ENCODE data around the gene LBX2. TPM values are rescaled to one million over a fixed set of nuclear protein-coding genes. Genes with fewer than 3 reads are reported as not detected.

LBX2 gene
- total RNA-seq, 1 experiment from 2014 or later: 11.4 TPM

DNA sequence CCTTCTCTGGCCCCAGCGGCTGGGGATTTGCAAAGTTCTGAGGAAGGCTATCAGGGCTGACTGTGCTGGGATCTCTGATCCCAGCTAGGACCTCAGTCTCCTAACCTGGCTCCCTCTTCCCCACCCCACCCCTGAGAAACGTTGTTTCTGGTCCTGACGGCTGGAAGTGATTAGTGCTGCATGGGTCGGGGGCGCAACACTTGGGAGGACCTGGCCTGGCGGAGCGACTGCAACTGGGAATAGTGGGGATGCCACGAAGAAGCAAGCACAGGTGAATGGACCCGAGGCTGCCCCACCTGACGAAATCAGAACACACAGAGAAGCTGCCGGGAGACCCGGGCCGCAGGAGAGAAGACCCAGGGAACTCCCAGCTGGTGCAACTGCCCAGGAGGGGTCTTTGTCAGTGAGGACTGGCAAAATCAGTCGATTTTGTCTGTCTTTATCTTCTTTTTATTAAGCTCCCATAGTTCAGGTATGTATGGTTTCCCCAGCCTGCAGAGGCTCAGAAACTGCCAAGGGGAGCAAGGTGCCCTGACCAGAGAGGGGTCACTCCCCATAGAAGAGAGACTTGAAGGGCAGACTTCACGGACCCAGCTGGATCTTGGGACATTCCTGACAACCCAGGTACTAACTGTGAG is 656 bp upstream of the LBX2 start:
- intact Hi-C loops (cut with micrococcal nuclease; ENCODE audit: unreplicated experiment): loop anchor here (1.0 kb wide), 1 partner anchor 17 kb away; the partner anchor contains the start of gene TTC31
- BruUV-seq (replicated peaks): no TSS peak
- no peaks in the 10 kb centered on the region for H3K9me3 ChIP-seq
- peaks cover 24% of the 10 kb centered on the region for H3K4me1 Mint-ChIP-seq (ENCODE audit: low read depth, unreplicated experiment)
- no peaks in the 10 kb centered on the region for H3K9me3 Mint-ChIP-seq (ENCODE audit: unreplicated experiment)
- H3K4me3 Mint-ChIP-seq (ENCODE audit: unreplicated experiment): peak overlapping the region; percentile 96
- peak overlapping the region; percentile 46 for H3K27ac Mint-ChIP-seq (ENCODE audit: unreplicated experiment)
- no peak for DNase-seq
- peaks cover 50% of the 10 kb centered on the region for H3K4me1 ChIP-seq
- peaks cover 45% of the 10 kb centered on the region for H3K36me3 Mint-ChIP-seq (ENCODE audit: insufficient read depth, unreplicated experiment)
- POLR2A ChIA-PET: interaction anchor here (1.0 to 5.2 kb wide), 2 partner anchors 11 to 18 kb away, joined by 3 to 17 read pairs; no protein-coding TSS in a partner anchor
- no peaks in the 10 kb centered on the region for H3K27me3 ChIP-seq (replicated peaks; ENCODE audit: control insufficient read depth, insufficient read depth, low read length)
- peak overlapping the region; percentile 65 for H3K4me3 ChIP-seq (ENCODE audit: low read depth, low read length)
- H3K36me3 ChIP-seq (ENCODE audit: control insufficient read depth, insufficient read depth, low read length): peaks cover 1% of the 10 kb centered on the region; the same call in 1 of the 2 replicates
- CTCF ChIA-PET: interaction anchor here (0.7 to 1.3 kb wide), 3 partner anchors 10 to 35 kb away, joined by 3 read pairs; partner anchors contain the start of gene MOGS
- H3K27me3 Mint-ChIP-seq (ENCODE audit: insufficient read depth, unreplicated experiment): no peaks in the 10 kb centered on the region
- TF ChIP-seq, protein P1, sequence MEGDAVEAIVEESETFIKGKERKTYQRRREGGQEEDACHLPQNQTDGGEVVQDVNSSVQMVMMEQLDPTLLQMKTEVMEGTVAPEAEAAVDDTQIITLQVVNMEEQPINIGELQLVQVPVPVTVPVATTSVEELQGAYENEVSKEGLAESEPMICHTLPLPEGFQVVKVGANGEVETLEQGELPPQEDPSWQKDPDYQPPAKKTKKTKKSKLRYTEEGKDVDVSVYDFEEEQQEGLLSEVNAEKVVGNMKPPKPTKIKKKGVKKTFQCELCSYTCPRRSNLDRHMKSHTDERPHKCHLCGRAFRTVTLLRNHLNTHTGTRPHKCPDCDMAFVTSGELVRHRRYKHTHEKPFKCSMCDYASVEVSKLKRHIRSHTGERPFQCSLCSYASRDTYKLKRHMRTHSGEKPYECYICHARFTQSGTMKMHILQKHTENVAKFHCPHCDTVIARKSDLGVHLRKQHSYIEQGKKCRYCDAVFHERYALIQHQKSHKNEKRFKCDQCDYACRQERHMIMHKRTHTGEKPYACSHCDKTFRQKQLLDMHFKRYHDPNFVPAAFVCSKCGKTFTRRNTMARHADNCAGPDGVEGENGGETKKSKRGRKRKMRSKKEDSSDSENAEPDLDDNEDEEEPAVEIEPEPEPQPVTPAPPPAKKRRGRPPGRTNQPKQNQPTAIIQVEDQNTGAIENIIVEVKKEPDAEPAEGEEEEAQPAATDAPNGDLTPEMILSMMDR (IDR thresholded peaks at IDR 0.05; ENCODE audit: insufficient read depth in 1 of 2, low read depth in 1 of 2, low read length in 1 of 2, severe bottlenecking in 1 of 2, unreplicated experiment in 1 of 2): no peak

DNA sequence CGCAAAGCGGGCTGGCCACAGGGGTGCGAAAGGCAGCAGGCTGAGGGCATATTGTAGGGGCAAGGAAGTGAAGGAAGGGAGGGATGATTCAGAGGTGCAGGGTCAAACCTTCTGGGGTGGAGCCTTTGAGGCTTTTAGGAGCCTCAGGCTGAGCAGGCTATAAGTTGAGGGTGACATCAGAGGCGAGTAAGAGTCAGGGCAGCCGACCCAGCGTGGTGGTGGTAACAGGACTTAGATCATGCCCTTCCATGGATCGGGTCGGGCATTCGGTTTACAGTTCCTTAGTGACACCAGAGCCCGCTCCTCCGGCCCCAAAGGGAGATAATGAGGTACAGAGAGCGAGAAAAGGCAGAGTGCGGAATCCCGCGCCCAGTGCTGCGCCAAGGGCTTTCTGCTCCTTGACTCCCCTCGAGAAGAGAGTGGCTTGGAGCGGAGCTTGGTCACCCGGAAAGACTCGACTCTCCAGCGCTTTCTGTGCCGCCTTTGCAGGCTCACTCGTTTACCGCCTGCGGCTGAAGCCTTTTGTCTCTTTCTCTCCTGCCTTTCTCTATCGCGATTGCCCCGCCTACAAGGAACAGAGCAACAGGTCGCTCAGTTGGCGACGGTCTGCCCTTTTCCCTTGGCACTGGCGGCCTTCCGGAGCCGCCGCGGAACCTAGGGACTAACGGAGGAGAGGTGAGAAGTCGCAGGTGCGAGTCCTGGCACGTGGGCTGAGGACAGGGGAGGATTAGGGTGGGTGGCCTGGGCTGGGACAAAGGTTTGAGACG is 720 bp downstream of the LBX2 start:
- peak overlapping the region; percentile 46 for H3K27ac Mint-ChIP-seq (ENCODE audit: unreplicated experiment)
- H3K36me3 Mint-ChIP-seq (ENCODE audit: insufficient read depth, unreplicated experiment): peaks cover 42% of the 10 kb centered on the region
- peaks cover 12% of the 10 kb centered on the region for H3K4me1 Mint-ChIP-seq (ENCODE audit: low read depth, unreplicated experiment)
- H3K9me3 ChIP-seq: no peaks in the 10 kb centered on the region
- POLR2A ChIA-PET: interaction anchor here (1.0 kb wide), 1 partner anchor 17 kb away, joined by 3 read pairs; no protein-coding TSS in a partner anchor
- TSS peak; percentile 18 for BruUV-seq (replicated peaks)
- TF ChIP-seq, protein P1 (IDR thresholded peaks at IDR 0.05; ENCODE audit: insufficient read depth in 1 of 2, low read depth in 1 of 2, low read length in 1 of 2, severe bottlenecking in 1 of 2, unreplicated experiment in 1 of 2): no peak
- peaks cover 1% of the 10 kb centered on the region; the same call in 1 of the 2 replicates for H3K36me3 ChIP-seq (ENCODE audit: control insufficient read depth, insufficient read depth, low read length)
- H3K9me3 Mint-ChIP-seq (ENCODE audit: unreplicated experiment): no peaks in the 10 kb centered on the region
- peak overlapping the region; percentile 96 for H3K4me3 Mint-ChIP-seq (ENCODE audit: unreplicated experiment)
- DNase-seq: peak in 1 of 2 experiments; percentile 40
- no peaks in the 10 kb centered on the region for H3K27me3 ChIP-seq (replicated peaks; ENCODE audit: control insufficient read depth, insufficient read depth, low read length)
- CTCF ChIA-PET: interaction anchor here (1.3 kb wide), 1 partner anchor 9 kb away, joined by 3 read pairs; no protein-coding TSS in a partner anchor
- intact Hi-C loops (cut with micrococcal nuclease; ENCODE audit: unreplicated experiment): loop anchor here (1.0 kb wide), 2 partner anchors 9 to 15 kb away; partner anchors contain the start of gene TTC31
- H3K27me3 Mint-ChIP-seq (ENCODE audit: insufficient read depth, unreplicated experiment): no peaks in the 10 kb centered on the region
- H3K4me1 ChIP-seq: peaks cover 44% of the 10 kb centered on the region
- H3K4me3 ChIP-seq (ENCODE audit: low read depth, low read length): peak overlapping the region; percentile 65

DNA sequence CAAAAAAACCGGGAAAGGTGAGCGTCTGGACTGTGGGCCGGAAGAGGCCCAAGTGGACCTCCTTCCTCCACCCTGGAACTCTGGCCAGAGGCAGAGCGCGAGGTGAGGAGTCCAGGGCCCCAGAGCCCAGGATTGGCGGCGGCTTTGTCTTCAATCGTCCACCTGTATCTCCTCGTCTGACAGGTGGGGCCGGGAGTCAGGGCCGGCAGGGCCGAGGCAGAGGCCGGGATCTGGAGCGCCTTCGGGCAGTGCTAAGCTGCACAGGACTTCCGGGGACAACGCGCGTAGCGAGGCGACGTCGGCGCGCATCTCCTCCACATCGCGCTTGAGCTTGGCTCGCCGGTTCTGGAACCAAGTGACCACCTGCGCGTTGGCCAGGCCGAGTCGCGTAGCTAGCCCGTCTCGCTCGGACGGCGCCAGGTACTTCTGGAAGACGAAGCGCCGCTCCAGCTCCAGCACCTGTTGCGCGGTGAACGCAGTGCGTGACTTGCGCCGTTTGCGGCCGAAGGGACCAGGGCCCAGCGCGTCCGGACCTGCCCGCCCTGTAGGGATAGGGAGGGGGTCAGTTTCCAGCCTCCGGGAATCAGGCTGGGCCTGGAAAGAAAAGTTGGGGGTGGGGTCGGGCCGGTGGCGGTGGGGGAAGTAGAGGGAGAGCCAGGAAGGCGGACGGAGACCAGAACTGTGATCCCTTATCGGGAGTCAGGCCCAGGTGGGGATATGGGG is 1.5 kb downstream of the LBX2 start:
- POLR2A ChIA-PET: no interaction called here
- TF ChIP-seq, protein P1 (IDR thresholded peaks at IDR 0.05; ENCODE audit: insufficient read depth in 1 of 2, low read depth in 1 of 2, low read length in 1 of 2, severe bottlenecking in 1 of 2, unreplicated experiment in 1 of 2): no peak
- peak overlapping the region; percentile 65 for H3K4me3 ChIP-seq (ENCODE audit: low read depth, low read length)
- Mint-ChIP-seq H3K27ac (ENCODE audit: unreplicated experiment) (peak overlapping the region; percentile 46), H3K27me3 (ENCODE audit: insufficient read depth, unreplicated experiment) (no peaks in the 10 kb centered on the region), H3K4me1 (ENCODE audit: low read depth, unreplicated experiment) (peaks cover 12% of the 10 kb centered on the region), H3K4me3 (ENCODE audit: unreplicated experiment) (peak overlapping the region; percentile 96), H3K9me3 (ENCODE audit: unreplicated experiment) (no peaks in the 10 kb centered on the region), H3K36me3 (ENCODE audit: insufficient read depth, unreplicated experiment) (peaks cover 37% of the 10 kb centered on the region)
- peaks cover 44% of the 10 kb centered on the region for H3K4me1 ChIP-seq
- BruUV-seq (replicated peaks): no TSS peak
- no peaks in the 10 kb centered on the region for H3K27me3 ChIP-seq (replicated peaks; ENCODE audit: control insufficient read depth, insufficient read depth, low read length)
- no peaks in the 10 kb centered on the region for H3K9me3 ChIP-seq
- peaks cover 1% of the 10 kb centered on the region; the same call in 1 of the 2 replicates for H3K36me3 ChIP-seq (ENCODE audit: control insufficient read depth, insufficient read depth, low read length)
- intact Hi-C loops (cut with micrococcal nuclease; ENCODE audit: unreplicated experiment): loop anchor here (1.0 kb wide), 1 partner anchor 9 kb away; no protein-coding TSS in a partner anchor
- CTCF ChIA-PET: no interaction called here
- peak; percentile 46 to 57 for DNase-seq
